NCI-H1105 treated with DMSO at 0.1 percent for 48 hours (cell line): ENCODE data around the gene PCDH9.

Experiments used
- DNase-seq: peaks from one replicate; lab custom pipeline; 2025; lab: John Stamatoyannopoulos, UW

PCDH9 gene

DNA sequence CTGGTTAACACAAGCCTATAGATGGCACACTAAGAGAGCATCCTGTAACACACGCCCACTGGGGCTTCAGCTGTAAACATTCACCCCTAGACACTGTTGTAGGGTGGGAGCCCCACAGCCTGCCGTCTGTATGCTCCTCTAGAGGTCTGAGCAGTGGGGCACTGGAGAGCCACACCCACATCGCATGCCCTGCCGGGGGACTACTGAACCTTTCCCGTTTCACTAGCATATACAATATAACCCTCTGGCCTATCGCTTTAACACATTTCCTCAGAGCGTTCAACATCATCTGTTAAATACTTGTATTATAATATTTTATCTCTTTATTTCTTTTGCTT is 73.4 kb downstream of the PCDH9 start:
- no peak for DNase-seq

DNA sequence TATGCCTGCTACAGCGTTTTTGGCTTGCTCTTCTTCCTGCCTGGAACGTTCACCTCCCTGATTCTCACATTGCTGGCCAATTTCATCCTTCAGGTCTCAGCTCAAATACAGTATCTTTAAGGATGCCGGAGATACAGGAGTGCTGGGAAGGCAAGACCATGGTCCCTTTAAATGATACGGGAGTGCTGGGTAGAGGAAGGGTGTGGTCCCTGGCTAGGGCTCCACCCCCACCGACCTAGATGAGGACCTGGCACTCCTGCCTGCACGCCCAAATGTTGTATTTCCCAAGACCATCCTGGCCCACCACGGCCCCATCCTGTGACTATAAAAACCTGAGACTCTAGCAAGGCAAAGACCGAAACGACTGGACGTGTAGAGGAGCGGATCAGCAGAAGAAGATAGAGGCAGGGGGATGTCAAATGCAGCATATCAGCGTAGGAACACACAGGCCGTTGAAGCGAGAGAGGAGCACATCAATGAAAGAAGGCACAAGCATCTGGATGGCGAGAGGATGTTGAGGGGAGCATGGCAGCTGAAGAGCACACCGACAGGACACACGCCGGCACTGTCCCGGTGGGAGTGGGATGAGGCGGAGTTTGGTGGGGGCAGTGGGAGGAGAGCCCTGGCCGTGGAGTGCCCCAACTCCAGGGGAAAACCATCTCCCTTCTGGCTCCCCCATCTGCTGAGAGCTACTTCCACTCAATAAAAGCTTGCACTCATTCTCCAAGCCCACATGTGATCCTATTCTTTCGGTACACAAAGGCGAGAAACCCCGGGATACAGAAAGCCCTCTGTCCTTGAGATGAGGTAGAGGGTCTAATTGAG is 74.0 kb downstream of the PCDH9 start:
- no peak for DNase-seq

DNA sequence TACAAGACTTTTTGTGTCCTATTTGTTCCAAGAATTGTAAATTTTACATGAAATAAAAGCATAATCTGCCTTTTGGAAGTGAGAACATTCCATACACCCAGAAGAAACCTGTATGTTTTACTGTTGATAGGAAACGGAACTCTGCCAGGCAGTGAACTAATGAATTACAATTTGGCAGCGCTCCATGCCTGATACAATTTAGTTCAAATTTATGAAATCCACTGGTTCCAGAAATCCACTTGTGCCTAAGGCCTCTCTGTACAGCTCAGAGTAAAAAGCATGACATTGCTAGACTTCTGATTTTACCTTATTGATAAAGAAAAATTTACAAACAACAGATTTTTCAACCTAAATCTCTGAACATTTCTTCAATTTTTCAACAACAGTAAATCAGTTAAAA is 78.1 kb downstream of the PCDH9 start:
- no peak for DNase-seq

DNA sequence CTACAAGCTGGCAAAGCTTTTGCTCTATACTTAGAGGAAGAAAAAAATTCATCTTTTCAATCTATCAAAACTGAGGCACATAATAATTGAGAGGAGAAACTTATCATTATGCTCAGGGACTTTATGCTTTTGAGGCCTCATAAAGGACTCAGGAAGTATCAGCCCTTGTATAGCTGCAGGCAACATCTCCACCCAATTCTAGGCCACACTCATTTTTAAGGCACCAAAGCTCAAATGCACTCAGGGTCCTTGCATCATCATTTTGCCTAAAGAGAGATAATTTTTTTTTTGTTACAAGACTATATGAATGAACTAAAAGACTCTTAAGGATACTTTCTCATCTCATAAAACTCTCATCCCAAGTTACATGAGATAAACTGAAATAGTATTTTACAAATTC is 78.5 kb downstream of the PCDH9 start:
- DNase-seq, result no peak

DNA sequence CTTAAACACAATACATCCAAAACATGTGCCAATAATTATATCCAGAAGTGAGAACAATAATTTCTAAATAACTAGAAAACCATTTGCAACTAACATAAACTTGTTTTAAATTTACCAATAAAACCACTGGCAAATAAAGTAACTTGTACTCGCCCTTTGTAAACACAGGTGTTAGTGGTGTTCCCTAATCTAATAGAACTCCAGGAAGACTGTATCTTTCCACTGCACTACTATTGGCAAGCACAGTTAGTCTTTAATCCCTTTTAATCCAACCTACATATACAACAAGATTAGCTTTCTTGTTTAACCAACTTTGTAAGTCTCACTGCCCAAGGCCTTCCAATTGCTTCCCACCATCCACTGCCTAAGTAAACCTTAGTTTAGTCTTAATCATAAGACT is 79.5 kb downstream of the PCDH9 start:
- no peak for DNase-seq

DNA sequence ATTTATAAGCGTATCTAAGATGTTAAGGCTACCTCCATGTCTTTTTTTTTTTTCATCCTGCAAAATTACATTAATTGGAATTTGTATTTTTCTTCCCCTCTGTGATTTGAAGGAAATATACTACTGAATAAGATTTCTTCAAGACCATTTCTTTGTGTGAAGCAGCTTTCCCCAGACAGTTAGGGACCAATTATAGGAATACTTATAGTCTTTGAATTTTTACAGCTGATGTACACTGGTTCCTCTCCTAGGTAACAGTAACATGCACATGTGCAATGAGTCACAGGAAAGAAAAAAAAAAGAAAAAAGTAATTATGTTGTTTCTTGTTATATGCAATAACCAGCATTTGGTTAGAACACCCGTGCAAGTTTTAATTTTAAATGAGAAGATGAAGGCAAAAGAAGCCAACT is 82.0 kb downstream of the PCDH9 start:
- no peak for DNase-seq

DNA sequence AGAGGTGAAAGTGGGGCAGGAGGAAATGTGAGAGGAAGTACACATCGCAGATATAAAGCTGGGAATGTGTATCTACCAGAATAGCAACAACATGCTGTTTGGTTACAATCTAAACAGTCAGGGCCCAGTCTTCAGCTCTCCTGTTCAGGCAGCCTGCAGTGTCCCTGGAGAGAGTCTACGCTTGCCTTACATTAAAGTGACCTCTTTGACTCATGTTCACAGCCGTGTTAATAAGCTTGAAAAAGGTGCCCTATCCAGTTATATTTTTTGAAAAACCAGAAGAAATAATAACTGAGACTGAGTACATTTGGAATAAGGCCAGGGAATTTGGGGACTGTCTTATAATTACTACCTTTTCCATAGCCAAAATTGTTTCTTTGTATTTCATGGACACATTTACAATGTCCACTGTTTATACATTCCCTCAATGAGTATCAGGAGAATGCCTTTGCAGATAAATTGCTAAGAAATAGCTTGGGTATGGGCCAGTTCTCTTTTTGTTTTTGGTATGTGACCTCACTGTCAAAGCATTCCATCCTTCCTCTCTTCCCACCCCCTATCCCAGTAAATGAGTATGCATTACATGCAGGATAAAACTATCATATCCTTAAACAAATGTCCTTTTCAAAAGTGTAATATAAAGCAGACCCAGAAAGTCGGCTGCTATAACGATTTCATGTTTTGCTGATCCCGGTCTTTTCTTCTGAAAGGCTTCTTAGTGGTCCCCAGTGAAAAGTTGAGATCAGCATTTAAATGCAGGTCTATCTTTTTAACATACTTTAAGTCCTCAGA is 82.6 kb downstream of the PCDH9 start:
- DNase-seq, result no peak

DNA sequence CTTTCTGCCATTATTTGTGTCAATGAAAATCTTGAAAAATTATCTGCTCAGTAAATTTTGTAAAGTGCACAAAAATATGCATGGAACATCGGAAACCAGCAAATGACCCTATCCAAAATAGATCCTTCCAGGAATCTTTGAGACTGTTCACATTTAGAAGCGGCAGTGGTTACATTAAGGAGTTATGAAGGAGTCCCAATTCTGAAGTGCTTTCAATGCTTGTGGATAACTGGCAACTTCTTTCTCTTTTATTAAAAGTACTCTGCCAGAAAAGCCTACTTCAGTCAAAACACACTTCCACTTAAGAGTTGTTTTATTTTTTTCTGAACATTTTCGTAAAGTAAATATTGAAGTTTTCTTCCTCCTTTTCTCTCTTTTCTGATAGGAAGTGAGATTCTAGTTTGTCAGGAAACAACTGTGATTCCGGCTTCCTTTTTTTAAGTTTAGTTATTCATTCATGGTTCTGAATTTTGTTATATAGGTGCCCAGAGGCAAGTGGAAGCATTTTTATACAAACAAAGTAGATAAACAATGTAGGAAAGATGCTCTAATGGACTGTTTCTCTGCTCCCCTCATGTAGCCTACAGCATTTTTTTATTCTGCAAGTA is 83.5 kb downstream of the PCDH9 start:
- no peak for DNase-seq

DNA sequence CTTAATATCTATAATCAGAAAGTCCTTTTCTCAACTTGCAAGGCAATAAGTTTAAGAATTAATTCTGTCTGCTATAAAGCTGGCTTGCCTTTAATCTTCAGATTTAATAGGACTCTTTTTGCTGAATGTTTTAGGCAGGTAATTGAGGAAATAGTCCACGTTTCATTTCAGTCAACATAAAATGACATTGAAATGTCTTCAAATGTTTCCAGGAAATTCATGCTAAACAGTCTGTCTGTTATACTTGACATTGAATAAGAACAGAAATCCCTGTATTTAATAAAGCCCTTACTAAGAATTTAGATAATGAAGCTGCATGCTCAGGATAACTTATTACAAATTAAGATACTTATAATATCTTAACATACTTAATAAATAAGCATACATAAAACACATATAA is 84.2 kb downstream of the PCDH9 start:
- DNase-seq, result no peak

DNA sequence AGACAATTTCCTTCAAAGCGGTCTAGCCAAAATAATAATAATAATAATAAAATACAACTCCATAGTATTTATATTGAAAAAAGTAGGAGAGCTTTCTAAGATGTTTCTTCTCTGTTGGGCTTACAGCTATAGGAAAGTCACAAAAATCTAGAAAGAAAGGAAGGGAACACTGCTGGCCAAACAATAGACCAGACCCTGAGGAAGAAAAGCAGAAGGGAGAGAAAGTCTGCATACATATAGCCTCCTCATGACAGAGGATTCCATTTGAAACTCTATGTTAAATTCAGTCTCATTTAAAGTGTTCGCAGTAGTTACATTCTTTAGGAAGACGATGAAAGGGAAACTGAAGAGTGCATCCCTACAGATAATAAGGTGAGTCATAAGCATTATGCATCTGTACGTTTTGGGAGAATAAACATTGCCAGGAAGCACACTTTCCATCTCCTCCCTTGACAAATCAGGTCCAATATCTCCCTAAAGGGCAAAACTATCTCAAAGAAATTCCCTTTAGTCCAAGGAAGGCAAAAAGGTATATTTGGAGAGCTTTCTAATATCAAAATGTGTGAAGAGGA is 86.5 kb downstream of the PCDH9 start:
- no peak for DNase-seq

DNA sequence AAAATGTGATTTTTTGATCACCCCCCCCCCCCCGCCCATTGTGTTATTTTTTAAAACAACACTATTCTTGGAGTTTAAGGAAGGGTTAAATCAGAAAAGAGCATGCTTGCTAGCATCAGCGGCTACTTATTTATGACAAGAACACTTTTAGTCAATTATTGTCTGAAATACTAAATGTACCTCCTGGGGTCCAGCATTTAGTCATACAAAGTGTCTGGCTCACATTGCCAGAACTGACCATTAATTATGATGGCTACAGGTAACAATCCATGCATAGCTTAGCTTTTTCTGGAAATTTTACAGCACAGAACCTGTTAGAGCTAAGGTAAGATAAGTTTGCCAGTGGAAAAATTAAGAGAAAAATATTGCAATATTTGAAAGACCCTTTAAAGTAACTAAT is 90.1 kb downstream of the PCDH9 start:
- DNase-seq, result no peak

DNA sequence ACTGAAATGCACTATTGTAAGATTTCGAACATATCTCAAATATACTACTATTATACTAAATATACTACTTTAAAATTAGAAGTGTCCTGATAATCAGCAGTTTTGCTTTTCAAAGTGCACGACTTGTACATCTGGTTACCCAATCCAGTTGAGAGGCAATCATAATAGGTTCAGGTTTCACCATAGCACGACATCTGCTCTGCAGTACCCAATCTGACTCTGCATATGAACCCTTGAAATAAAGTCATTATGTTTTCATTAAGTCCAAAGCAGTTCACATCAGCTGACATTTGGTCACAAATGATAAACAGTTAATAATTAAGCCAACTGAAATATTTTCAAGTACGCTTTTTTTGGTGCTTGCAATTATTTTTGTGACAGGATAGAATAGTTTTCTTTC is 90.6 kb downstream of the PCDH9 start:
- DNase-seq, result peak; percentile 84

DNA sequence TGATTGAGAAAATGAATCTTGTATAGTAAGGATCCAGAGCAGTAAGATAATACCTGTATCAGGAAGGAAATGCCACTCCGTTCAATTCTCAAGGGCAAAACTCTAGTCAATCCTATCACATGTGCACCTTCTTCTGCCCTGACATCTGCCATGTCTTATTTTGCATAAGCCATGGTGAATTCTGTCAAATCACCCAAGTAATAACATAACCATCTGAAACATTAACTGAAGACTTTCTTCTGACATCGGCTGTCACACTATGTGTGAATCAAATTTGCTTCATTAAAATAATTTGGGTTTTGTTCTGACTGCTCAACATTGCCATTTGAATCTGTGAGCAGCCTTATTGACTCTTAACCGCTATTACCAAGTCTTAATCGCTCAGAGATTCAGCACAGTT is 91.2 kb downstream of the PCDH9 start:
- no peak for DNase-seq

DNA sequence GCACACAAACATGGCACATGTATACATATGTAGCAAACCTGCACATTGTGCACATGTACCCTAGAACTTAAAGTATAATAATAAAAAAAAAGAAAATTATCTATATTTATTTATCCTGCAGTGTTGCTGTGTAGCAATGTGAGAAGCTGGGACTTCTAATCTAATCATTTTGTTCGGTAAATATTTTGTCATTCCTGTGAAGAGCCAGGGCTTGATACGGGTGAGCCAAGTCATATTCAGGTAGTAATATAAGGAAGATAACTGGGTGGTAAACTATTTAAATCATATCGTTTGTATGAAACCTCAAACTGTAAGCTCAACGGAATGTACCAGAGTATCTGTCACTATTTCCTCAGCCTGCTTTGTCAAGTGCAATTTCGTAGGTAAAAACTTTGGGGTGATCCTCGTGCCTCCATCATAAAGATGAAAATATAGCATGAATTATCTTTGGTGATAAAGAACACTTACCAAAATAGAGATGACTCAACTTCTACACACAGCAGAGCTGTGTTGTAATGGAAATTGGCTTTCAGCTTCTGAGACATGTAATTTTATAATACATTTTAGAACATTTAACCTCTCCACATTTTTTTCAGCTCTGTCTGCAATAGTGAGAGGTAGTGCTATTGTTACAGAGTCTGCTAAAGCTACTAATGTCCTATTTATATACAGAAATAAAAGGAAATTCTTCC is 92.9 kb downstream of the PCDH9 start:
- DNase-seq, result no peak

DNA sequence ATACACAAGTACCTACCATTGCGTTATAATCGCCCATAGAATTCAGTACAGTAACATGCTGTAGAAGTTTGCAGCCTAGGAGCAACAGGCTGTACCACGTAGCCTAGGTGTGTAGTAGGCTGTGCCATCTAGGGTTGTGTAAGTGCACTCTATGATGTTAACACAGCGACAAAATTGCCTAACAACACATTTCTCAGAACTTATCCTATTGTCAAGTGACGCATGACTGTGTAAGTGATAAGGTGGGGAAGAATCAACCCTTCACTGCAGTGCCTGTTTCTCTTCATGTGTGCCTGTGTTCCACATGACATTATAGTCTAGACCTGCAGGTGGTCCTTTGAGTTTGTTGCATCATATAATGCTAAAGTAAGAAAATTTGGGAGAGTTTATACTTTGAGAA is 94.0 kb downstream of the PCDH9 start:
- DNase-seq, result no peak

DNA sequence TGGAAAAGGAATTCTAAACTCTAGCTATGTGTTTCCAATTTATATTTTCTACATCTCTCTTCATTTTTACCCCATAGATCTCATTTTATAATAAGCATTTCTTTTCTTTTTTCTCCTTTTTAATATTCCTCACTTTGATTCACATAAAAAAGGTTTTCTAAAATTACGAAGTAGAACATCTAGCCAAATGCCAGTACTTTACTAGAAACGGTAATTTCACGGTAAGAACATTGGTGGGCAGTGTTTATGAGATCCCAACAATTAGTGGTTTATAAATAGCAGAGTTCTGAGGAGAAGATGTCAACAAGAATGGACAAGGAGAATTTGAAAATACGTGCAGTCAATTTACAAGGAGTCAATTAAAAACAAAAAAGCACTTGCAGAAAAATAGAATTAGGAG is 94.8 kb downstream of the PCDH9 start:
- no peak for DNase-seq

DNA sequence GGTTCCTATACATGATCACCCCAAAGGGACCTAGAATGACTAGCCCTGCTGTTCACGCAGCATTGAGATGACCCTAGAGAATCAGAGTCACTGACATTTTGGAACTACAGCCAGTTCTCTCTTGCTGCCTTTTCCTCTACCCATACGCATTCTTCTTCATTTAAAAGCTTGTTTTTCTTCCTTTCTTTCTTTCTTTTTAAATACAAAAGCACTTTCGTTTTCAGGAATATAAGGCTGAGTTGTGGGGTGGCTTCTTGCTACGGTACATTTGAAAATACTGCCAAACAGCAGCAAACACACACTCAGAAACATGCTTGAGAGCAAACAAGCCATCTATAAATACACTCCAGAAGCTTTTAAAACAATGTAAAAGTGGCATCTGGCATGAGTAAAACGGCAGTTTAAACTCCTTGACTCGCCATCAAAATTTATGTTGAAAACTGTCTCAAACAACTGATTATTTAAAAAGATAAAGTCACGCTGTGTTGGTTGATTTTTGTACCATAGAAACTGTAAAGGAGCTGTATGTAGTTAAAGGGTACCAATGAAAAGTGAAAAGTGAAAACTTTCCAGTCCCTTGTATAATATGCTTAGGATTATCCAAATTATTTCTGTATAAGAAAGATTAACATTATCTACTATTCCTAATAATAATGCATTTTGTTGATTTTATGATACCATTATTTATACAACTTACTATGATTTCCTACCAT is 95.6 kb downstream of the PCDH9 start:
- peak; percentile 83 for DNase-seq

DNA sequence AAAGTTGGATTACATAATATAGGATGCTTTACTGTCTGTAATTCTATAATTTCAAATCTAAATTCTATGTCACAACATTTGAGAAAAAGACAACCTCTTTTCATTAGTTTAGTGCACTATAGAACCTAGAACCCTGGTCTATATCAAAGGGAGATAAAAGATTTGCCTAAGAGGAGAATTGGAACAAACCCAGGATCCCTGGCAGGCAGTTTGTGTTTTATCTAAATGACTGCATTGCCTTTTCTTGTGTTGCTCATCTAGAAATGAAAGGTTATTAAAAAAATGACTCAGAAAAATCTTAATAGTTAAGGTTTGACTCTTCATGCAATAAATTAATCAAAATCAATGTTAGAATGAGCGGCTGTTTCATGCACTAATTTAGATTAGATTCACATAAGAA is 96.7 kb downstream of the PCDH9 start:
- DNase-seq, result peak; percentile 52

DNA sequence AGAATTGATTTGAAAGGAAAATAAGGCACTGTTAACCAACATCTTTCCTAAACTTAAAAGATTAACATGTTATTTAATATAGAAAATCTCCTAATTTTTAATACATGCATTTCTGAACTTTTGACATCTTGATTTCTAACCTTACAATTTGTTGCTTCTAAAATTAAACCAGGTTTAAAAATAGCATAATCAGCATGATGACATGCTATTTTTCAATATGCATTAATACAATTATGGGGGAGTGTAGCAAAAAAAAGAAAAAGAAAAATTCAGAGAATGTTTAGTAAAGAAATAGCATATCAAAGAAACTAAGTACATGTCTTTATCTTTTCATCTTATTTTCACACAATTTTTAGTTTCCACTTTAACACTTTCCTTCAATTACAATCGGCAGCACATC is 98.7 kb downstream of the PCDH9 start:
- no peak for DNase-seq

DNA sequence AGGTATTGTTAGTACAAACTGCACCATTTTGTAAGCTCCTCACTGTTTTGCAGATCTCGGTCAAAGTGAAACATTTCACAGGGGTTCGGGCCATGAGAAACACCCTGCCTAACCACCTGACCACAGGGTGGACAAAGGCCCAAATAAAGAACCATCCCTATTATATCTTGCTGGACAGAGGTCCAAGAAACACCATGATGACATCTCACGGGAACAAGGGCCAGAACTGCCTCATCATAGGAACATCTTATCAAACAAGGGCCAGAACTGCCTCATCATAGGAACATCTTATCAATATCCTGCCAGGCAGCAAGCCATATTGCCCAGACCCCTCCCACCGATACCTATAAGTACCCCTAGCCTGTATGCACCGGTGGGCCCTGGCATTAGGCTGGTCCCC is 99.7 kb downstream of the PCDH9 start:
- DNase-seq, result no peak

DNA sequence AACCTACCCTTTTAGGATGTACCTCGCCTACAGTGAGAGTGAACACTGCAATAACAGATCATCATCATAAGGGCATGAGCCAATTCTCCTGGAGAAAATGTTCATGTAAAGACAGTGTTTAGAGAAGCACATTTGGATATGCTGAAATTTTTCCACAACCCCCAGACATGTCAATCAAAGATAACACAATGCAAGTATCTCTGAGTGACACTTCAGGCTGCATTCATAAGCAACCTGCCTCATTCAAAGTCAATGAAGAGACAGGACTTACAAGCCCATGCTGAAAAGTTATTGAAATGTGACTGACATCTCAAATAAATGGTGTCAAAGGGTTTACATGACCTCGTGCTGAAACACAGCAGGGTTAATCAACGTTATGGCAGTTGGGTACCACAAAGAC is 102.0 kb downstream of the PCDH9 start:
- no peak for DNase-seq

DNA sequence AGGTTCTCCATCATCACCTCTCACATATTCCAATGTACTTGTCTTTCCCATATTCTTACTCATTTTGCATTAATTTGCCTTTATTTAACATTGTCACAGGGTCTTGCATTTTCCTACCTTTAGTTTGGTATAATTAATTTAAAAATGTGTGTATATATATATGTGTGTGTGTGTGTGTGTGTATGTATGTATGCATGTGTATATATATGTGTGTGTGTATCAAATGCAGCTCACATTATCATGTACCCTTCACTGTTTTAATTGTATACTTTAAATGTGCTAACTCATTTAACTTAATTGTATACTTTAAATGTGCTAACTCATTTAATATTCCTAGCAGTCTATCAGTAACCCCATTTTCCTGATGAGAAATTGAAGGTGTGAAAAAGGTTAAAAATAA is 104.5 kb downstream of the PCDH9 start:
- no peak for DNase-seq
